Mucosa of descending colon (tissue), 3 donors: Measurements from ENCODE around the gene C3orf52. TPM values are rescaled to one million over a fixed set of nuclear protein-coding genes. Genes with fewer than 3 reads are reported as not detected.

Experiments used
- ATAC-seq: fragments of 200-7000 bp; cut with Tn5 transposase; one replicate; pipeline ENCODE4 v1.9.1; 2020; ENCODE audit warnings: mild to moderate bottlenecking, moderate library complexity
- DNase-seq, 3 donors: peaks; one replicate each; pipeline ENCODE4 v3.0.0-alpha.2; 2020
- H3K36me3 ChIP-seq: fragments of 200-600 bp; one replicate; pipeline ENCODE4 v1.8.0; 2021; ENCODE audit warnings: low read depth, mild to moderate bottlenecking
- H3K4me1 ChIP-seq: fragments of 200-600 bp; one replicate; pipeline ENCODE4 v1.8.0; 2021; ENCODE audit warnings: low read depth, mild to moderate bottlenecking
- H3K4me3 ChIP-seq: fragments of 200-600 bp; one replicate; pipeline ENCODE4 v1.8.0; 2021; ENCODE audit warnings: mild to moderate bottlenecking
- H3K9me3 ChIP-seq: fragments of 200-600 bp; one replicate; pipeline ENCODE4 v1.8.0; 2021; ENCODE audit warnings: mild to moderate bottlenecking
- CTCF ChIP-seq: fragments of 200-600 bp; IDR thresholded peaks from one replicate; pipeline ENCODE4 v1.8.0; 2022; ENCODE audit warnings: antibody characterized with exemption, mild to moderate bottlenecking
- intact Hi-C, 2 donors: fragments of 100-400 bp; cut with DNase I in 1 of 2; cut with micrococcal nuclease in 1 of 2; formaldehyde crosslinking; loops; one replicate each; pipeline versions ENCODE4 v1.11.0 to v1.11.1; 2022; cut with DNase I, micrococcal nuclease
- total RNA-seq, 3 donors: library from RNA; stranded (reverse); fragmentation: NEBNext Ultra II Directional in 2 of 3; extraction: Animal tissue kit (Norgen Biotek cat#: 25700) in 2 of 3; gene quantifications; one replicate each; pipeline versions ENCODE4 v1.2.1 to v1.2.4, GENCODE V29; 2021 to 2023
- donor health status: DM: no; HTN: no; CAD: no; lungs with moderate emphysema.
- donor health status: DM: no; HTN: no; CAD: no.
- donor health status: DM: no; HTN: yes; CAD: no.

C3orf52 gene
- total RNA-seq, 3 donors from 2014 or later, result 22.6 to 49.9 (median 36.3) TPM

GRCh38 chr3:112111785-112112402 is 25.7 kb downstream of the C3orf52 start:
- peak; percentile 53 for TF ChIP-seq CTCF
- Histone ChIP-seq H3K4me3 (no peak overlapping the region), H3K9me3 (no peaks in the 10 kb centered on the region), H3K4me1 (peaks cover 4% of the 10 kb centered on the region), H3K36me3 (no peaks in the 10 kb centered on the region)
- ATAC-seq (peak; percentile 92), DNase-seq (peak in 2 of 3 donors; percentile 35 to 80)
- intact Hi-C loops, result no loop called here

GRCh38 chr3:112114576-112115160 is 28.5 kb downstream of the C3orf52 start:
- intact Hi-C loops, result no loop called here

GRCh38 chr3:112115161-112115739 is 29.1 kb downstream of the C3orf52 start:
- H3K4me1 ChIP-seq, result no peaks in the 10 kb centered on the region
- DNase-seq (no peak), ATAC-seq (no peak)
- intact Hi-C loops, result no loop called here
- no peak for TF ChIP-seq CTCF
- H3K36me3 ChIP-seq, result no peaks in the 10 kb centered on the region
- no peak overlapping the region for H3K4me3 ChIP-seq
- H3K9me3 ChIP-seq, result no peaks in the 10 kb centered on the region

More at GRCh38 chr3:112114576-112115160, 28.5 kb downstream of the C3orf52 start:
- Histone ChIP-seq H3K36me3 (no peaks in the 10 kb centered on the region), H3K9me3 (no peaks in the 10 kb centered on the region), H3K4me1 (no peaks in the 10 kb centered on the region), H3K4me3 (no peak overlapping the region)
- DNase-seq (no peak), ATAC-seq (no peak)
- no peak for TF ChIP-seq CTCF

GRCh38 chr3:112115806-112116383 is 29.7 kb downstream of the C3orf52 start:
- intact Hi-C loops, result no loop called here
- Histone ChIP-seq H3K9me3 (no peaks in the 10 kb centered on the region), H3K4me1 (no peaks in the 10 kb centered on the region), H3K36me3 (no peaks in the 10 kb centered on the region), H3K4me3 (no peak overlapping the region)
- no peak for TF ChIP-seq CTCF
- ATAC-seq (no peak), DNase-seq (no peak)

- no peaks in the 10 kb centered on the region for H3K4me1 ChIP-seq
- no peaks in the 10 kb centered on the region for H3K36me3 ChIP-seq
- no peak for DNase-seq
- no peak for ATAC-seq
- no peaks in the 10 kb centered on the region for H3K9me3 ChIP-seq
- TF ChIP-seq CTCF, result no peak
- H3K4me3 ChIP-seq, result no peak overlapping the region
- intact Hi-C loops, result no loop called here
Measured at GRCh38 chr3:112116748-112117186, 30.6 kb downstream of the C3orf52 start.
